CD4-positive, alpha-beta T cell (primary cell): ENCODE data around the gene UPK1A. TPM values are rescaled to one million over a fixed set of nuclear protein-coding genes. Genes with fewer than 3 reads are reported as not detected.
A peak's percentile ranks its signal among the peaks of the same experiment; 100 is the strongest.

ENCODE experiments used
- ATAC-seq: fragments of 200-7000 bp; cut with Tn5 transposase; one replicate; pipeline ENCODE4 v1.10.0; 2022; ENCODE audit warnings: mild to moderate bottlenecking; ENCODE audit not compliant: poor library complexity
- CTCF ChIA-PET: fragments of 350-600 bp; sonication (Branson Sonifier 250); formaldehyde crosslinking; loops from one replicate; lab custom pipeline; 2021; ENCODE audit warnings: antibody characterized with exemption, inconsistent platforms; lab: Charles Lee
- POLR2A ChIA-PET: fragments of 350-600 bp; sonication (Branson Sonifier 250); formaldehyde crosslinking; loops from one replicate; lab custom pipeline; 2021; ENCODE audit warnings: antibody characterized with exemption, inconsistent platforms; lab: Charles Lee
- DNase-seq, 14 experiments: peaks; one replicate each; pipeline ENCODE4 v3.0.0-alpha.2; 2013 to 2020; ENCODE audit warnings: mixed read lengths in 2 of 14
- H3K27ac ChIP-seq, 2 donors: one replicate each; pipeline versions ENCODE4 v1.5.1 to v1.7.0; 2013; ENCODE audit warnings: low read length in 2 of 2, low read depth in 1 of 2, mild to moderate bottlenecking in 1 of 2
- H3K27me3 ChIP-seq, 2 experiments: 1 replicate in 1 of 2; 2 replicates in 1 of 2; pipeline versions ENCODE4 v1.6.1 to v1.7.0; 2013; ENCODE audit warnings: low read length in 2 of 2, control low read depth in 1 of 2, mild to moderate bottlenecking in 1 of 2, moderate library complexity in 1 of 2; ENCODE audit not compliant: insufficient read depth in 2 of 2, control insufficient read depth in 1 of 2
- H3K36me3 ChIP-seq: one replicate; pipeline ENCODE4 v1.6.1; 2013; ENCODE audit warnings: low read length, control low read depth; ENCODE audit not compliant: insufficient read depth
- H3K4me1 ChIP-seq: one replicate; pipeline ENCODE4 v1.6.1; 2013; ENCODE audit warnings: low read length, control low read depth; ENCODE audit not compliant: insufficient read depth
- H3K4me3 ChIP-seq: one replicate; pipeline ENCODE4 v1.5.1; 2013; ENCODE audit warnings: mild to moderate bottlenecking, low read length, moderate library complexity
- H3K9me3 ChIP-seq, 2 experiments: 1 replicate in 1 of 2; 2 replicates in 1 of 2; pipeline versions ENCODE4 v1.6.1 to v1.7.0; 2013; ENCODE audit warnings: low read length in 2 of 2, mild to moderate bottlenecking in 2 of 2, control low read depth in 1 of 2, moderate library complexity in 1 of 2; ENCODE audit not compliant: control insufficient read depth in 1 of 2, insufficient read depth in 1 of 2
- H3K27ac Mint-ChIP-seq: one replicate; pipeline ENCODE4 v1.8.0; 2020; ENCODE audit warnings: mixed read lengths
- H3K27me3 Mint-ChIP-seq: one replicate; pipeline ENCODE4 v1.8.0; 2021; ENCODE audit warnings: mixed read lengths
- H3K36me3 Mint-ChIP-seq: one replicate; pipeline ENCODE4 v1.8.0; 2021; ENCODE audit warnings: low read depth, mixed read lengths
- H3K4me1 Mint-ChIP-seq: one replicate; pipeline ENCODE4 v1.8.0; 2021; ENCODE audit warnings: low read depth, mixed read lengths
- H3K4me3 Mint-ChIP-seq: one replicate; pipeline ENCODE4 v1.8.0; 2020; ENCODE audit warnings: mild to moderate bottlenecking, mixed read lengths
- H3K9me3 Mint-ChIP-seq: one replicate; pipeline ENCODE4 v1.8.0; 2020; ENCODE audit warnings: mixed read lengths
- intact Hi-C, 2 experiments: fragments of 100-400 bp; cut with DNase I in 1 of 2; cut with micrococcal nuclease in 1 of 2; formaldehyde crosslinking; loops; one replicate each; pipeline versions ENCODE4 v1.15.1 to v1.9.0; 2023 to 2025; cut with DNase I, micrococcal nuclease
- total RNA-seq, 174 experiments: library from RNA in 2 of 174; stranded (reverse) in 2 of 174; gene quantifications; one replicate each; pipeline ENCODE4 v1.2.3 and lab custom pipeline; 2021 to 2026
- TF ChIP-seq, protein P1 (sequence below): fragments of 200-600 bp; IDR thresholded peaks from one replicate; pipeline ENCODE4 v1.8.0; 2022; ENCODE audit warnings: antibody characterized with exemption, mild to moderate bottlenecking

Gene UPK1A
- total RNA-seq, 2 experiments from 2014 or later = 0.36 to 0.47 TPM

DNA sequence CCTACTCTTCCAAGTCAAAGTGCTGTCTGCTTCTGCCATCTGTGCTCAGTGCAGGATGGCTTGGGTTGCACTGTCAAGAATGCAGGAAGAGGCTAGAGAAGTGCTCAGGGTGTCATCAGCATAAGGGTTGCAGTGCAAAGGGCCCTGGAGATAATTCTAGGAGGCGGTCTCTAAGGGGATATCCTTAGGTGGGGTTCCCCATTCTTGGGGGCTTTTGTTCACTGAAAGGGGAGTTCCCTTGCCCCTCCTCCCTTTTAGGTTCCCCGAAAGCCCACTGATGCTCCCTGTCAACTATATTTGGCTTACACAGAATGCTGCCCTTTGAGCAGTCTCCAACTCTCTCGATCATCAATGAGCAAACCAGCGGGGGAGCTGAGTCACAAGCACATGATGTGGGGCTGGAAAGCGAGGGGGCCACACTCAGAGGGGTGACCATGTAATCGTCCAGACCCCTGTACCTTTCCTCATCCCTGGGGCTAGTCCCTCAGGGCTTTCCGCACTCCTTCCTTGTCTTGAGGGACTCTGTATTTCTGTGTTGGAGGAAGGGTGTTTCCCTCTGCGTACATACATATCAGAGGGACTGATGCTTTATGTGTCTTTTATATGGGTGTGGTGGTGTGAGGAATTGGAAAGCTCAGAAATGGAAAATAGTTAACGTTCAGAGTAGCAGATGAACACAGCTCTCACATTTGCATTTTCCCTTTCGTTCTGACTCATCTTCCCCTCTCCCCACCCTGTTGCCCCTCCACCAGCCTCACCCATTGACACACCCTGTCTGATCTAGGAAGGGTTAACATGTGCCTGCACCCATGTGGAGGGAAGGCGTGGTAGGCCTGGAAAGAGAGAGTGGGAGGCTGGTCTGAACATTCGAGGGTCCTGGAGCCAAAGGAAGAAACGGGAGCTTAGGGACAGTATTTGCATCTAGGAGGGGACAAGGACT is 44.7 kb downstream of the UPK1A start:
- peaks cover 60% of the 10 kb centered on the region for H3K4me1 ChIP-seq
- peak overlapping the region; percentile 67 for H3K4me3 Mint-ChIP-seq
- no peaks in the 10 kb centered on the region for H3K27me3 Mint-ChIP-seq
- H3K27ac ChIP-seq = no peak overlapping the region
- ChIA-PET POLR2A (interaction anchor here (0.6 to 6.3 kb wide), 3 partner anchors 9 to 819 kb away, joined by 3 to 63 read pairs (median 3); partner anchors contain the start of genes PSENEN and U2AF1L4), CTCF (interaction anchor here (1.1 kb wide), 1 partner anchor 9 kb away, joined by 3 read pairs; no protein-coding TSS in a partner anchor)
- intact Hi-C loops = loop anchor here in 1 of 2 experiments (10.0 kb wide), 1 partner anchor 446 kb away; the partner anchor contains the start of gene USF2
- no peaks in the 10 kb centered on the region for H3K36me3 Mint-ChIP-seq
- peak overlapping the region; percentile 89 for H3K27ac Mint-ChIP-seq
- no peaks in the 10 kb centered on the region for H3K9me3 ChIP-seq
- DNase-seq = peak in 3 of 14 experiments; percentile 46 to 57 (median 46)
- peak; percentile 13 for ATAC-seq
- TF ChIP-seq, protein P1, sequence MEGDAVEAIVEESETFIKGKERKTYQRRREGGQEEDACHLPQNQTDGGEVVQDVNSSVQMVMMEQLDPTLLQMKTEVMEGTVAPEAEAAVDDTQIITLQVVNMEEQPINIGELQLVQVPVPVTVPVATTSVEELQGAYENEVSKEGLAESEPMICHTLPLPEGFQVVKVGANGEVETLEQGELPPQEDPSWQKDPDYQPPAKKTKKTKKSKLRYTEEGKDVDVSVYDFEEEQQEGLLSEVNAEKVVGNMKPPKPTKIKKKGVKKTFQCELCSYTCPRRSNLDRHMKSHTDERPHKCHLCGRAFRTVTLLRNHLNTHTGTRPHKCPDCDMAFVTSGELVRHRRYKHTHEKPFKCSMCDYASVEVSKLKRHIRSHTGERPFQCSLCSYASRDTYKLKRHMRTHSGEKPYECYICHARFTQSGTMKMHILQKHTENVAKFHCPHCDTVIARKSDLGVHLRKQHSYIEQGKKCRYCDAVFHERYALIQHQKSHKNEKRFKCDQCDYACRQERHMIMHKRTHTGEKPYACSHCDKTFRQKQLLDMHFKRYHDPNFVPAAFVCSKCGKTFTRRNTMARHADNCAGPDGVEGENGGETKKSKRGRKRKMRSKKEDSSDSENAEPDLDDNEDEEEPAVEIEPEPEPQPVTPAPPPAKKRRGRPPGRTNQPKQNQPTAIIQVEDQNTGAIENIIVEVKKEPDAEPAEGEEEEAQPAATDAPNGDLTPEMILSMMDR = no peak
- peaks cover 48% of the 10 kb centered on the region for H3K4me1 Mint-ChIP-seq
- no peaks in the 10 kb centered on the region for H3K27me3 ChIP-seq
- no peaks in the 10 kb centered on the region for H3K36me3 ChIP-seq
- H3K9me3 Mint-ChIP-seq = no peaks in the 10 kb centered on the region
- no peak overlapping the region for H3K4me3 ChIP-seq

DNA sequence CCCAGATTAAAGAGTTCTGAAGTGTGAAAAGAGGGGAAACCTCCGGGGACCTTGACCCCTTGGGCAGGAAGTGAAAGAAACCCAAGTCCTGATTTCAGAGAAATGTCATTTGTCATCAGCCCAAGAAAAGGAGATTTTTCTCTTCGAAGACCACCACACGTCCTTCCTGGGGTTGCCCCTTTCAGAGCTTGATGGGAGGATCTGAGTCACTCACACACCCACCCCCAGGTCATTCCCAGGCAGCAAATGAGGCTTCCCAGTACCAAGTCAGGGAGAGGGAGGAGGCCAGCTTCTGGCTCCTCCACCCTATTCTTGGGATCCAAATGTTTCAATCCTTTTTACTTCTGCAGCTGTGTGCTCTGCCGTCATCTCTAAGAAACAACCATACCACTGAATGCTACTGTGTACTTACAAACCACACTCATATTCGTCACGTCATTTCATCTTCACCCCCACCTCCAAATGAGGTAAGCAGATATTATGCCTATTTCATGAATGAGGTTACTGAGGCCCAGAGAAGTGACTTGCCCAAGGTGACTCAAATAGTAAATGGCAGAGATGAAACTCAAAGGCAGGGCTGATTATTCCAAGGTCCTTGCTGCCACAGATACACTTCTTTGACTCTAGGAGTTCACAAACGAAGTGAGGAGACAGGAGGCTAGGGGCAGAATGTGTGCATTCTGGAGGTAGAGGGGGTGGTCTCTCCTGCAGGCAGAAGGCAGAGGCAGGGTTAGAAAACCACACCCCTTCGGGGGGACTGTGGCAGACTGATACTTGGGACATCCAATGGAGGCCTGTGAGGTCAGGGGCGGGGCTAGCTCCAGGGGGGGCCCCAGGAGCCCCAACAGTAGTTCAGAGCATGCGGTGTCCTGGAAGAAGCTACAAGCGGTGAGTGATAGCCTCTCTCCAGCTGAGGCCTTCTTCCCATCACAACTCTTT is 46.5 kb downstream of the UPK1A start:
- ATAC-seq (peak; percentile 24), DNase-seq (peak in 7 of 14 experiments; percentile 15 to 80 (median 43))
- ChIA-PET POLR2A (interaction anchor here (1.2 to 6.3 kb wide), 3 partner anchors 11 to 32 kb away, joined by 5 to 63 read pairs (median 6); partner anchors contain the start of genes IGFLR1, PSENEN and U2AF1L4), CTCF (interaction anchor here (0.5 to 1.4 kb wide), 4 partner anchors 11 to 239 kb away, joined by 3 to 4 read pairs (median 3); partner anchors contain the start of gene IGFLR1)
- Mint-ChIP-seq H3K4me1 (peaks cover 61% of the 10 kb centered on the region), H3K36me3 (peaks cover 11% of the 10 kb centered on the region), H3K9me3 (no peaks in the 10 kb centered on the region), H3K27me3 (no peaks in the 10 kb centered on the region), H3K27ac (peak overlapping the region; percentile 89), H3K4me3 (peak overlapping the region; percentile 83)
- TF ChIP-seq, protein P1 = no peak
- peak overlapping the region in 1 of 2 donors; percentile 32 for H3K27ac ChIP-seq
- H3K4me1 ChIP-seq = peaks cover 72% of the 10 kb centered on the region
- peak overlapping the region; percentile 9 for H3K4me3 ChIP-seq
- no peaks in the 10 kb centered on the region for H3K36me3 ChIP-seq
- intact Hi-C loops = loop anchor here (1.0 to 10.0 kb wide), 2 partner anchors 11 to 448 kb away; partner anchors contain the start of gene USF2 (in 1 of the 2)
- no peaks in the 10 kb centered on the region for H3K9me3 ChIP-seq
- H3K27me3 ChIP-seq = no peaks in the 10 kb centered on the region
